OCI-M2 (cell line): Measurements from ENCODE around the gene LZTR1.

Experiments
- DNase-seq: peaks from one replicate; lab custom pipeline; 2025; ENCODE audit not compliant: unreplicated experiment; lab: John Stamatoyannopoulos, UW

Gene LZTR1

GRCh38 chr22:20979940-20980453 is 2.1 kb upstream of the LZTR1 start:
- no peak for DNase-seq

GRCh38 chr22:20980523-20980922 is 1.6 kb upstream of the LZTR1 start:
- DNase-seq, result no peak

- DNase-seq, result no peak
Measured at GRCh38 chr22:20980938-20981722, 967 bp upstream of the LZTR1 start.

- no peak for DNase-seq
Measured at GRCh38 chr22:20982563-20982882, 426 bp downstream of the LZTR1 start.

GRCh38 chr22:20983081-20983771 is 1.1 kb downstream of the LZTR1 start:
- no peak for DNase-seq

GRCh38 chr22:20985720-20986119 is 3.6 kb downstream of the LZTR1 start:
- DNase-seq, result no peak

GRCh38 chr22:20986365-20986764 is 4.3 kb downstream of the LZTR1 start:
- DNase-seq, result no peak

GRCh38 chr22:20987375-20987774 is 5.3 kb downstream of the LZTR1 start:
- no peak for DNase-seq

- DNase-seq, result no peak
Measured at GRCh38 chr22:20988573-20989322, 6.7 kb downstream of the LZTR1 start.

GRCh38 chr22:20989323-20990138 is 7.4 kb downstream of the LZTR1 start:
- DNase-seq, result no peak

GRCh38 chr22:20990184-20991180 is 8.4 kb downstream of the LZTR1 start:
- no peak for DNase-seq

- DNase-seq, result no peak
Measured at GRCh38 chr22:20991252-20992055, 9.4 kb downstream of the LZTR1 start.

- DNase-seq, result no peak
Measured at GRCh38 chr22:20992056-20992442, 10.0 kb downstream of the LZTR1 start.

- no peak for DNase-seq
Measured at GRCh38 chr22:20992456-20993303, 10.6 kb downstream of the LZTR1 start.

GRCh38 chr22:20993304-20994127 is 11.4 kb downstream of the LZTR1 start:
- DNase-seq, result no peak

- no peak for DNase-seq
Measured at GRCh38 chr22:20994128-20994901, 12.2 kb downstream of the LZTR1 start.

- no peak for DNase-seq
Measured at GRCh38 chr22:20994902-20995241, 12.8 kb downstream of the LZTR1 start.
